GM18505 (cell line): ENCODE results near the gene SERPIND1.

Experiments
- ATAC-seq: cut with Tn5 transposase; IDR thresholded peaks from one replicate; pipeline ENCODE4 v1.9.1; 2021; ENCODE audit not compliant: unreplicated experiment
- POLR2A ChIP-seq: IDR thresholded peaks from 4 replicates; pipeline ENCODE4 v1.6.1; 2011; ENCODE audit warnings: borderline replicate concordance; ENCODE audit not compliant: insufficient read depth, insufficient read length; ENCODE audit errors: extremely low read depth

Gene SERPIND1

GRCh38 chr22:20834206-20834605 is 60.3 kb downstream of the SERPIND1 start:
- no peak for TF ChIP-seq POLR2A
- no peak for ATAC-seq

DNA sequence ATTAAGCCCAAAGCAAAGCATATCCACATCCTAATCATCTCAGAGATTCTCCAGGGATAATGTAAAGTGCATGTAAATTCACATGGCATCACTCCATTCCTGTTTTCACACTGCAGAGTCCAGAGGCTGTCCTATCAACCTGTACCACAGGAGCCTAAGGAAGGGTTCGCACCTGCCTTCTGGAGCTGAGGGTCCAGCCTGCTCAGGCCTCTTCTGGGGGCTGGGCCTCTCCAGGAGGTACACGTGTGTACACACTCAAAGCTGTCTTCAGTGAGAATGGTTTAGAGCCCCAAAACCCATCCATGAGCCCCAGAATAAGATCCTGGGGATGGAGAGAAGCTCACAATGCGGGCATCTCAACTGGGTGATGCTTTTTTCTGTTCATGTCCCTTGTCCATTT is 60.8 kb downstream of the SERPIND1 start:
- TF ChIP-seq POLR2A = no peak
- no peak for ATAC-seq
